Pancreas (tissue), 10 donors: Measurements from ENCODE around the gene TBC1D14. TPM values are rescaled to one million over a fixed set of nuclear protein-coding genes. Genes with fewer than 3 reads are reported as not detected.

Experiments used
- ATAC-seq, 4 donors: fragments of 200-7000 bp; cut with Tn5 transposase; one replicate each; pipeline versions ENCODE4 v1.8.0 to v1.9.1; 2020; ENCODE audit warnings: mild to moderate bottlenecking in 4 of 4, moderate library complexity in 4 of 4
- DNase-seq, 6 donors: peaks; one replicate each; pipeline ENCODE4 v3.0.0-alpha.2; 2020
- FAIRE-seq: peaks from 2 replicates; lab custom pipeline; 2012; peaks lifted over from hg19 to GRCh38; lab: Jason Lieb, UNC
- H3K27ac ChIP-seq, 4 donors: fragments of 200-600 bp; sonication (generic); 1 replicate in 3 of 4; 2 replicates in 1 of 4; pipeline versions ENCODE4 v1.5.0 to v1.8.0; 2020
- H3K27me3 ChIP-seq, 4 donors: fragments of 200-600 bp; one replicate each; pipeline ENCODE4 v1.8.0; 2021
- H3K36me3 ChIP-seq, 3 donors: fragments of 200-600 bp; sonication (generic) in 1 of 3; one replicate each; pipeline versions ENCODE4 v1.5.0 to v1.8.0; 2020 to 2021
- H3K4me1 ChIP-seq, 3 donors: fragments of 200-600 bp; one replicate each; pipeline ENCODE4 v1.8.0; 2021
- H3K4me3 ChIP-seq, 4 donors: fragments of 200-600 bp; sonication (generic) in 2 of 4; one replicate each; pipeline versions ENCODE4 v1.5.0 to v1.8.0; 2020 to 2021
- H3K9me3 ChIP-seq, 4 donors: fragments of 200-600 bp; one replicate each; pipeline ENCODE4 v1.8.0; 2021
- WGBS, 2 donors: extraction: QIAGEN DNeasy Blood & Tissue Kit; methylation state at CpG; one replicate each; pipeline ENCODE4 v1.1.7; 2013; 5-methylcytosine and 5-hydroxymethylcytosine counted together
- intact Hi-C, 3 donors: fragments of 100-400 bp; cut with DNase I; formaldehyde crosslinking; loops; one replicate each; pipeline versions ENCODE4 v1.11.1 to v1.14.2; 2022
- polyA plus RNA-seq, 2 donors: library from polyadenylated mRNA; stranded (reverse); fragments of 200-250 nt; gene quantifications; one replicate each; pipeline ENCODE4 v1.2.3, GENCODE V29; 2013
- total RNA-seq, 6 donors: library from RNA; stranded (reverse); fragmentation: NEBNext Ultra II Directional in 4 of 6; extraction: Animal tissue kit (Norgen Biotek cat#: 25700) in 4 of 6; gene quantifications; one replicate each; pipeline versions ENCODE4 v1.2.1 to v1.2.4, GENCODE V29; 2021 to 2023
- TF ChIP-seq, protein P1 (sequence below), 4 donors: fragments of 200-600 bp; sonication (generic) in 3 of 4; IDR thresholded peaks; one replicate each; pipeline versions ENCODE4 v1.5.0 to v1.8.0; 2021; ENCODE audit warnings: antibody characterized with exemption in 4 of 4
- donor health status: healthy with polysubstance abuse.
- donor health status: DM: no; HTN: no; CAD: no; lungs with moderate emphysema.
- donor health status: DM: no; HTN: no; CAD: no.
- donor health status: control.
- donor health status: control.
- donor health status: Bipolar disorder and iron deficiency.
- donor health status: DM: yes; HTN: yes; CAD: no.
- donor health status: DM: no; HTN: no; CAD: no.
- donor health status: DM: no; HTN: no; CAD: no.
- donor health status: DM: yes; HTN: yes; CAD: no.

TBC1D14 gene
- total and polyA plus RNA-seq, 8 donors, result 8.9 to 23.9 (median 14.8) TPM

DNA sequence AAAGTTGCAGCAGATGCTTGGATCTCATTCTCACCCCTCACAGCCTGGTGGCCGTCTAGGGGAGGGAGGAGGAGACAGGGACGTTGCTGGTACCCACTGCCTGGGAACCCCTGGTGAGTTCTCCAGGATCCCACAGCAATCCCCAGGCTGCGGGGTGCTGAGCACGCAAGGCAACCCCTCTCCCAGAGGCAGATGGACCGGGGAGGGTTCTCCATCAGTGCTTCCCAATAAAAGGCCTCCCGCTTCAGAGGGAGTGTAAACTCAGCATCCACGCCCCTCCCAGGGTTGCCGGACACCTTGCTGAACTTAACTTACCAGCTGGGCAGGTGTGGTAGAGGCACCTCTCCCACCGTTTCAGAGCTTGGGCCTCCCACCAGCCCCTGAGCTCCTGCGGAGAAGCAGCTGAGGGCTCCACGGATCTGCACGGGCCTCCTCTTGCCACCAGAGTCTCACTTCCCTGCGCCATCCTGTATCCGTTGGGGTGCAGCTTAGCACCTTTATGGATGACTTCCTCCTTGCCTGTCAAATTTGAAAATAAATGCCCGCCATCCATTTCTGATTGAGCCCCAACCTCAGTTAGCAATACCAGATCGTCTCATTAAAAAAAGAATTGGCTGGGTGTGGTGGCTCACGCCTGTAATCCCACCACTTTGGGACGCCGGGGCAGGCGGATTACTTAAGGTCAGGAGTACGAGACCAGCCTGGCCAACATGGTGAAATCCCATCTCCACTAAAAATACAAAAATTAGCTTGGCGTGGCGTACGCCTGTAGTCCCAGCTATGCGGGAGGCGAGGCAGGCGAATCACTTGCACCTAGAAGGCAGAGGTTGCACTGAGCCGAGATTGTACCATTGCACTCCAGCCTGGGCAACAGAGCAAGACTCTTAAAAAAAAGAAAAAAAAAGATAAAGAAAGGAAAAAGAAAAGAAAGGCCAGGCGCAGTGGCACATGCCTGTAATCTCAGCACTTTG lies 14.8 kb upstream of the TBC1D14 start:
- Histone ChIP-seq H3K27ac (no peak overlapping the region), H3K4me3 (no peak overlapping the region), H3K36me3 (no peaks in the 10 kb centered on the region), H3K27me3 (no peaks in the 10 kb centered on the region), H3K9me3 (no peaks in the 10 kb centered on the region), H3K4me1 (peaks cover 0 to 15% (median 0%) of the 10 kb centered on the region in 3 donors)
- no peak for ATAC-seq
- DNase-seq, result no peak
- FAIRE-seq, result no peak
- TF ChIP-seq, protein P1, sequence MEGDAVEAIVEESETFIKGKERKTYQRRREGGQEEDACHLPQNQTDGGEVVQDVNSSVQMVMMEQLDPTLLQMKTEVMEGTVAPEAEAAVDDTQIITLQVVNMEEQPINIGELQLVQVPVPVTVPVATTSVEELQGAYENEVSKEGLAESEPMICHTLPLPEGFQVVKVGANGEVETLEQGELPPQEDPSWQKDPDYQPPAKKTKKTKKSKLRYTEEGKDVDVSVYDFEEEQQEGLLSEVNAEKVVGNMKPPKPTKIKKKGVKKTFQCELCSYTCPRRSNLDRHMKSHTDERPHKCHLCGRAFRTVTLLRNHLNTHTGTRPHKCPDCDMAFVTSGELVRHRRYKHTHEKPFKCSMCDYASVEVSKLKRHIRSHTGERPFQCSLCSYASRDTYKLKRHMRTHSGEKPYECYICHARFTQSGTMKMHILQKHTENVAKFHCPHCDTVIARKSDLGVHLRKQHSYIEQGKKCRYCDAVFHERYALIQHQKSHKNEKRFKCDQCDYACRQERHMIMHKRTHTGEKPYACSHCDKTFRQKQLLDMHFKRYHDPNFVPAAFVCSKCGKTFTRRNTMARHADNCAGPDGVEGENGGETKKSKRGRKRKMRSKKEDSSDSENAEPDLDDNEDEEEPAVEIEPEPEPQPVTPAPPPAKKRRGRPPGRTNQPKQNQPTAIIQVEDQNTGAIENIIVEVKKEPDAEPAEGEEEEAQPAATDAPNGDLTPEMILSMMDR (IDR thresholded peaks at IDR 0.05), result no peak
- WGBS, 2 donors, result 87 to 90% methylated on average over 25 to 29 of the region's 29 CpGs
- intact Hi-C loops, result no loop called here

DNA sequence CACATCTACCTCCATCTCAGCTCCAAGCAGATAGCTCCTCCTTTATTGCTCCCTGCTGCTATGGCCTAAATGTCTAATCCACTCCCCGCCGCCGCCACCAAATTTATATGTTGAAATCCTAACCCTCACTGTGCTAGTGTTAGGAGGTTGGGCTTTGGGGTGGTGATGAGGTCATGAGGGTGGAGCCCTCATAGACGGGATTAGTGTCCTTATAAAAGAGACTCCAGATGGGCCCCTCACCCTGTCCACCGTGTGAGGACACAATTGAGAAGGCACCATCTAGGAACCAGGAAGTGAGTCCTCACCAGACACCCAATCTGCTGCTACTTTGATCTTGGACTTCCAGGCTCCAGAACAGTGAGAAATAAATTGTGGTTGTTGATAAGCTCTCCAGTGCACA lies 13.6 kb upstream of the TBC1D14 start:
- WGBS, 2 donors, result 93% methylated on average over 5 of the region's 5 CpGs; no CpG with 5 or more reads in 1 of the 2 donors
- Histone ChIP-seq H3K27me3 (no peaks in the 10 kb centered on the region), H3K36me3 (no peaks in the 10 kb centered on the region), H3K27ac (no peak overlapping the region), H3K4me1 (peaks cover 0 to 15% (median 0%) of the 10 kb centered on the region in 3 donors), H3K4me3 (no peak overlapping the region), H3K9me3 (no peaks in the 10 kb centered on the region)
- FAIRE-seq (no peak), ATAC-seq (no peak), DNase-seq (no peak)
- intact Hi-C loops, result no loop called here
- TF ChIP-seq, protein P1 (IDR thresholded peaks at IDR 0.05), result no peak

DNA sequence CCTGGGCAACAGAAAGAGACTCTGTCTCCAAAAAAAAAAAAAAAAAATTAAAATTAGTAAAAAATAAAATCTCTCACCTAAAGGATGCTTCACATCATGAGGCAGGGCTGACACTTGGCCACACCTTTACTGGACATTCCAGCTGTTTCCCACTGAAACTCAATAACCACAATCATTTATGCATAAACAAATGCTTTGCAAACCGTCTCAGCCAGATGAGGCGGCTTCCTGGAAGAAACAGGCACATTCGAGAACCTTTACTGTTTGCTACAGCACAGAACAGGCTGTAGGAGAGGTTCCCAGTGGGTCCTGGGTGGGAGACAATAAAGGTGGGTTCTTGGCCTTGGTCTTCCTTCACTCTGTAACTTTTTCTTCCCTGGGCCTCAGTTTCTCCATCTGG lies 10.9 kb upstream of the TBC1D14 start:
- Histone ChIP-seq H3K36me3 (no peaks in the 10 kb centered on the region), H3K9me3 (no peaks in the 10 kb centered on the region), H3K4me3 (no peak overlapping the region), H3K27ac (no peak overlapping the region), H3K27me3 (no peaks in the 10 kb centered on the region), H3K4me1 (peaks cover 0 to 5% (median 0%) of the 10 kb centered on the region in 3 donors)
- no peak for ATAC-seq
- DNase-seq, result no peak
- no peak for FAIRE-seq
- intact Hi-C loops, result no loop called here
- 80 to 85% methylated on average over 3 of the region's 3 CpGs for whole genome bisulfite sequencing, 2 donors
- TF ChIP-seq, protein P1 (IDR thresholded peaks at IDR 0.05), result no peak

DNA sequence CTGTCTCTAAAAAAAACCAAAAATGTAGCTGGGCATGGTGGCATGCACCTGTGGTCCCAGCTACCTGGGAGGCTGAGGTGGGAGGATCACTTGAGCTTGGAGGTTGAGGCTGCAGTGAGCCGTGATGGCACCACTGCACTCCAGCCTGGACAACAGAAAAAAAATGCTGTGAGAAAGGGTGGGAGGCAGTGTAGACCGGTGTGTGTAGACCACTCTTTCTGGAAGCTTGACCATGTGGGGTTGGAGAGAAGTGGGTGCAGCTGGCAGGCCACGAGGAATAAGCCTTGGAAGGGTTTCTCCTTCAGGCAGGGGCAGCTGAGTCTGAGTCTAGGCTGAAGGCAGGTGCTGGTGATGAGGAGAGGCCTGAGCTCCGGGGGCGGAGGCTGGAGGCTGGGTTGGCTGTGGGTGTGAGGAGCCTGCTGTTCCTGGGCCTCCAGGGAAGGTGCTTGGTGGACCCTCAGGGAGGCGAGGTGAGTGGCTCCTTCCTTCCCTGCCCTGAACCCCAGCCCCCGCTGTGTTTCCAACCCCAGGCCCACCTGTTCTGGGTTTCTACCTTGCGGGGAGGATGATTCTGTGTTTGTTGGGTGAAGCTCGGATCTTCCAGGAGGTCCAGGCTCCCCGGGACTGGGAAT lies 9.3 kb upstream of the TBC1D14 start:
- no peak overlapping the region for H3K4me3 ChIP-seq
- FAIRE-seq (no peak), ATAC-seq (no peak), DNase-seq (no peak)
- intact Hi-C loops, result loop anchor here in 2 of 3 donors (5.0 to 10.0 kb wide), 2 partner anchors 175 to 177 kb away; no protein-coding TSS in a partner anchor
- no peaks in the 10 kb centered on the region for H3K36me3 ChIP-seq
- no peaks in the 10 kb centered on the region for H3K4me1 ChIP-seq
- WGBS, 2 donors, result 87 to 92% methylated on average over 10 of the region's 10 CpGs
- H3K27ac ChIP-seq, result no peak overlapping the region
- H3K9me3 ChIP-seq, result no peaks in the 10 kb centered on the region
- TF ChIP-seq, protein P1 (IDR thresholded peaks at IDR 0.05), result no peak
- H3K27me3 ChIP-seq, result no peaks in the 10 kb centered on the region
